ENCODE measurements around the gene MAP3K2.

The MAP3K2 gene

DNA sequence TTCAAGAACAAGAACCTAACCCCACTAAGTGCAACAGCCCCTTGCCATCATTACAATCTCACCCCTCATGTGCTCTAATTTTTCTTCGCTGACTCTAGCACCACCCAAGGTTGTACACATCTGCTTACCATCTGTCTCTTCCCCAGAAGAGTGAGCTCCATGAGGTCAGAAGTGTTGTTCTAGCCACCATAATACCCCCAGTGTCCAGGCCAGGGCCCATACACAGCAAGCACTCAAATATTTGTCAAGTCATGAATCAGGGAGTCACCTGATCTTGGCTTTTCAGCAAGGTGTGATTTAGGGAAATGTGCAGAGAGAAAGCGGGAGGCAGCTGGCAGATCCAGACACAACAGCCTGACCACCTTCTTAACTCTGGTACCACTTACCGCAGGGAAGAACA is 99.5 kb downstream of the MAP3K2 start:
- H2AFZ ChIP-seq (ENCODE audit: low read length), result no peak overlapping the region
- H3K9ac ChIP-seq (ENCODE audit: low read depth, low read length, poor library complexity, severe bottlenecking), result no peak overlapping the region
- H3K4me3 ChIP-seq (ENCODE audit: low read length, poor library complexity, severe bottlenecking), result no peak overlapping the region
- no peak overlapping the region for H3K4me2 ChIP-seq (ENCODE audit: low read depth, low read length, poor library complexity, severe bottlenecking)
- no peaks in the 10 kb centered on the region for H3F3A ChIP-seq (ENCODE audit: low read depth)
- H3K9me3 ChIP-seq (ENCODE audit: insufficient read depth, low read depth, low read length), result no peaks in the 10 kb centered on the region
- H3K9me2 ChIP-seq (replicated peaks; ENCODE audit: low read depth, low read length), result no peaks in the 10 kb centered on the region
- H4K20me1 ChIP-seq (ENCODE audit: insufficient read depth, low read length, poor library complexity, severe bottlenecking), result peaks cover 7% of the 10 kb centered on the region
- H3K4me1 ChIP-seq (ENCODE audit: insufficient read depth, low read length, poor library complexity, severe bottlenecking), result peaks cover 14% of the 10 kb centered on the region
- no peak for TF ChIP-seq EZH2phosphoT487 (IDR thresholded peaks at IDR 0.05; ENCODE audit: borderline replicate concordance)
- TF ChIP-seq, protein P1, sequence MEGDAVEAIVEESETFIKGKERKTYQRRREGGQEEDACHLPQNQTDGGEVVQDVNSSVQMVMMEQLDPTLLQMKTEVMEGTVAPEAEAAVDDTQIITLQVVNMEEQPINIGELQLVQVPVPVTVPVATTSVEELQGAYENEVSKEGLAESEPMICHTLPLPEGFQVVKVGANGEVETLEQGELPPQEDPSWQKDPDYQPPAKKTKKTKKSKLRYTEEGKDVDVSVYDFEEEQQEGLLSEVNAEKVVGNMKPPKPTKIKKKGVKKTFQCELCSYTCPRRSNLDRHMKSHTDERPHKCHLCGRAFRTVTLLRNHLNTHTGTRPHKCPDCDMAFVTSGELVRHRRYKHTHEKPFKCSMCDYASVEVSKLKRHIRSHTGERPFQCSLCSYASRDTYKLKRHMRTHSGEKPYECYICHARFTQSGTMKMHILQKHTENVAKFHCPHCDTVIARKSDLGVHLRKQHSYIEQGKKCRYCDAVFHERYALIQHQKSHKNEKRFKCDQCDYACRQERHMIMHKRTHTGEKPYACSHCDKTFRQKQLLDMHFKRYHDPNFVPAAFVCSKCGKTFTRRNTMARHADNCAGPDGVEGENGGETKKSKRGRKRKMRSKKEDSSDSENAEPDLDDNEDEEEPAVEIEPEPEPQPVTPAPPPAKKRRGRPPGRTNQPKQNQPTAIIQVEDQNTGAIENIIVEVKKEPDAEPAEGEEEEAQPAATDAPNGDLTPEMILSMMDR (conservative IDR thresholded peaks at IDR 0.05; ENCODE audit: low read length), result no peak
- H3K79me2 ChIP-seq (ENCODE audit: insufficient read depth, low read length), result peaks cover 39% of the 10 kb centered on the region
- peaks cover 74% of the 10 kb centered on the region for H3K36me3 ChIP-seq (ENCODE audit: insufficient read depth, low read length)
- no peaks in the 10 kb centered on the region for H3K27me3 ChIP-seq (ENCODE audit: insufficient read depth, low read length, poor library complexity, severe bottlenecking)

DNA sequence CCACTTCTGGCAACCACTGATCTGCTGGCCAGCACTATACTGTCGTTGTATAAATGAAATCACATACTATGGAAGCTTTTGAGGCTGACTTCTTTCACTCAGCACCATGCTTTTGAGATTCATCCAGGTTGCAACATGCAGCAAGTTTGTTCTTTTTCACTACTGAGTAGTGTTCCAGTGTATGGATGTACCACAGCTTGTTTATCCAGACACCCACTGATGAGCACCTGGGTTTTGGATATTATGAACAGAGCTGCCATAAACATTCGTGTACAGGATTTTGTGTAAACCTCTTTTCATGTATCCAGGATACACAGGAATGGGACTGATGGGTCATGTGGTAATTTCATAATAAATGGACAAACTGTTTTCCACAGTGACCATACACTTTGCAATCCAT is 104.5 kb downstream of the MAP3K2 start:
- no peak overlapping the region for H2AFZ ChIP-seq (ENCODE audit: low read length)
- H3K36me3 ChIP-seq (ENCODE audit: insufficient read depth, low read length), result peaks cover 82% of the 10 kb centered on the region
- H3K9ac ChIP-seq (ENCODE audit: low read depth, low read length, poor library complexity, severe bottlenecking), result no peak overlapping the region
- H3K4me1 ChIP-seq (ENCODE audit: insufficient read depth, low read length, poor library complexity, severe bottlenecking), result no peaks in the 10 kb centered on the region
- no peaks in the 10 kb centered on the region for H3K9me2 ChIP-seq (replicated peaks; ENCODE audit: low read depth, low read length)
- H4K20me1 ChIP-seq (ENCODE audit: insufficient read depth, low read length, poor library complexity, severe bottlenecking), result no peaks in the 10 kb centered on the region
- H3K27me3 ChIP-seq (ENCODE audit: insufficient read depth, low read length, poor library complexity, severe bottlenecking), result no peaks in the 10 kb centered on the region
- peaks cover 31% of the 10 kb centered on the region for H3K79me2 ChIP-seq (ENCODE audit: insufficient read depth, low read length)
- H3K4me3 ChIP-seq (ENCODE audit: low read length, poor library complexity, severe bottlenecking), result no peak overlapping the region
- TF ChIP-seq EZH2phosphoT487 (IDR thresholded peaks at IDR 0.05; ENCODE audit: borderline replicate concordance), result no peak
- TF ChIP-seq, protein P1 (conservative IDR thresholded peaks at IDR 0.05; ENCODE audit: low read length), result no peak
- H3F3A ChIP-seq (ENCODE audit: low read depth), result no peaks in the 10 kb centered on the region
- H3K9me3 ChIP-seq (ENCODE audit: insufficient read depth, low read depth, low read length), result no peaks in the 10 kb centered on the region
- H3K4me2 ChIP-seq (ENCODE audit: low read depth, low read length, poor library complexity, severe bottlenecking), result no peak overlapping the region

DNA sequence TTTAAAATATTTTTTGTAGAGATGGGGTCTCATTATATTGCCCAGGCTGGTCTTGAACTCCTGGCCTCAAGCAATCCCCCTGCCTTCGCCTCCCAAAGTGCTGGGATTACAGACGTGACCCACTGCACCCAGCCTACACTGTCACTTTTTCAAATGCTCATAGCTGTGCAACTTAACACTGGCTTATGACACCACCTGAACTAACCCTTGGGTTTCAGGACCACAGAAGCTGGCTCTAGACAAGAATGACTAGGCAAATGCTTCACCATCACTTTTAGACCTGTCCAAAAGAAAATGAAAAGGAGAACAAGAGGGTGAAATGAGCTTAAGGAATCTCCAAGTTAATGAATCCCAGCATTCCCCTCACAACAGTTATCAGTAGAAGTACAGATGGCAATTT is 107.1 kb downstream of the MAP3K2 start:
- Histone ChIP-seq H2AFZ (ENCODE audit: low read length) (no peak overlapping the region), H3K4me1 (ENCODE audit: insufficient read depth, low read length, poor library complexity, severe bottlenecking) (no peaks in the 10 kb centered on the region), H3K4me2 (ENCODE audit: low read depth, low read length, poor library complexity, severe bottlenecking) (no peak overlapping the region), H3F3A (ENCODE audit: low read depth) (no peaks in the 10 kb centered on the region), H3K9me2 (replicated peaks; ENCODE audit: low read depth, low read length) (no peaks in the 10 kb centered on the region), H3K9ac (ENCODE audit: low read depth, low read length, poor library complexity, severe bottlenecking) (no peak overlapping the region), H3K36me3 (ENCODE audit: insufficient read depth, low read length) (peaks cover 78% of the 10 kb centered on the region), H3K4me3 (ENCODE audit: low read length, poor library complexity, severe bottlenecking) (no peak overlapping the region), H3K79me2 (ENCODE audit: insufficient read depth, low read length) (peaks cover 31% of the 10 kb centered on the region), H3K9me3 (ENCODE audit: insufficient read depth, low read depth, low read length) (no peaks in the 10 kb centered on the region), H4K20me1 (ENCODE audit: insufficient read depth, low read length, poor library complexity, severe bottlenecking) (no peaks in the 10 kb centered on the region), H3K27me3 (ENCODE audit: insufficient read depth, low read length, poor library complexity, severe bottlenecking) (no peaks in the 10 kb centered on the region)
- TF ChIP-seq EZH2phosphoT487 (IDR thresholded peaks at IDR 0.05; ENCODE audit: borderline replicate concordance), result no peak
- TF ChIP-seq, protein P1 (conservative IDR thresholded peaks at IDR 0.05; ENCODE audit: low read length), result no peak

All from Loucy (cell line).